ENCODE results near the gene PCTP.

PCTP gene

GRCh38 chr17:55783684-55784245 is 32.9 kb downstream of the PCTP start:
- Histone ChIP-seq H3K4me2 (ENCODE audit: low read length) (no peak overlapping the region), H3K27ac (ENCODE audit: low read length) (no peak overlapping the region)

GRCh38 chr17:55784666-55785065 is 33.8 kb downstream of the PCTP start:
- Histone ChIP-seq H3K27me3 (ENCODE audit: low read depth, low read length) (peaks cover 12% of the 10 kb centered on the region), H3K9me3 (ENCODE audit: insufficient read depth, low read length) (no peaks in the 10 kb centered on the region), H3K79me2 (ENCODE audit: low read length) (no peaks in the 10 kb centered on the region), H3K36me3 (replicated peaks; ENCODE audit: low read depth, low read length) (no peaks in the 10 kb centered on the region), H3K27ac (ENCODE audit: low read length) (no peak overlapping the region), H3K4me2 (ENCODE audit: low read length) (no peak overlapping the region), H4K20me1 (ENCODE audit: insufficient read depth, low read length) (no peaks in the 10 kb centered on the region), H3K9ac (ENCODE audit: low read length) (no peak overlapping the region), H2AFZ (ENCODE audit: low read depth, low read length) (no peak overlapping the region), H3K4me3 (ENCODE audit: low read length) (no peak overlapping the region), H3K4me1 (ENCODE audit: low read length) (no peaks in the 10 kb centered on the region)
- TF ChIP-seq, protein P1, sequence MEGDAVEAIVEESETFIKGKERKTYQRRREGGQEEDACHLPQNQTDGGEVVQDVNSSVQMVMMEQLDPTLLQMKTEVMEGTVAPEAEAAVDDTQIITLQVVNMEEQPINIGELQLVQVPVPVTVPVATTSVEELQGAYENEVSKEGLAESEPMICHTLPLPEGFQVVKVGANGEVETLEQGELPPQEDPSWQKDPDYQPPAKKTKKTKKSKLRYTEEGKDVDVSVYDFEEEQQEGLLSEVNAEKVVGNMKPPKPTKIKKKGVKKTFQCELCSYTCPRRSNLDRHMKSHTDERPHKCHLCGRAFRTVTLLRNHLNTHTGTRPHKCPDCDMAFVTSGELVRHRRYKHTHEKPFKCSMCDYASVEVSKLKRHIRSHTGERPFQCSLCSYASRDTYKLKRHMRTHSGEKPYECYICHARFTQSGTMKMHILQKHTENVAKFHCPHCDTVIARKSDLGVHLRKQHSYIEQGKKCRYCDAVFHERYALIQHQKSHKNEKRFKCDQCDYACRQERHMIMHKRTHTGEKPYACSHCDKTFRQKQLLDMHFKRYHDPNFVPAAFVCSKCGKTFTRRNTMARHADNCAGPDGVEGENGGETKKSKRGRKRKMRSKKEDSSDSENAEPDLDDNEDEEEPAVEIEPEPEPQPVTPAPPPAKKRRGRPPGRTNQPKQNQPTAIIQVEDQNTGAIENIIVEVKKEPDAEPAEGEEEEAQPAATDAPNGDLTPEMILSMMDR (IDR thresholded peaks at IDR 0.05; ENCODE audit: low read depth, low read length) = no peak
- no peak for TF ChIP-seq EZH2phosphoT487 (IDR thresholded peaks at IDR 0.05; ENCODE audit: low read depth)

More at GRCh38 chr17:55783684-55784245, 32.9 kb downstream of the PCTP start:
- H4K20me1 ChIP-seq (ENCODE audit: insufficient read depth, low read length) = no peaks in the 10 kb centered on the region
- no peak overlapping the region for H2AFZ ChIP-seq (ENCODE audit: low read depth, low read length)
- H3K4me1 ChIP-seq (ENCODE audit: low read length) = no peaks in the 10 kb centered on the region
- H3K9ac ChIP-seq (ENCODE audit: low read length) = no peak overlapping the region
- H3K27me3 ChIP-seq (ENCODE audit: low read depth, low read length) = peaks cover 9% of the 10 kb centered on the region; the same call in 1 of the 2 replicates
- H3K9me3 ChIP-seq (ENCODE audit: insufficient read depth, low read length) = no peaks in the 10 kb centered on the region
- no peak overlapping the region for H3K4me3 ChIP-seq (ENCODE audit: low read length)
- H3K36me3 ChIP-seq (replicated peaks; ENCODE audit: low read depth, low read length) = no peaks in the 10 kb centered on the region
- TF ChIP-seq, protein P1 (IDR thresholded peaks at IDR 0.05; ENCODE audit: low read depth, low read length) = no peak
- no peak for TF ChIP-seq EZH2phosphoT487 (IDR thresholded peaks at IDR 0.05; ENCODE audit: low read depth)
- no peaks in the 10 kb centered on the region for H3K79me2 ChIP-seq (ENCODE audit: low read length)

- H3K27me3 ChIP-seq (ENCODE audit: low read depth, low read length) = peaks cover 12% of the 10 kb centered on the region
- no peaks in the 10 kb centered on the region for H4K20me1 ChIP-seq (ENCODE audit: insufficient read depth, low read length)
- no peaks in the 10 kb centered on the region for H3K36me3 ChIP-seq (replicated peaks; ENCODE audit: low read depth, low read length)
- H3K4me2 ChIP-seq (ENCODE audit: low read length) = no peak overlapping the region
- no peak for TF ChIP-seq EZH2phosphoT487 (IDR thresholded peaks at IDR 0.05; ENCODE audit: low read depth)
- TF ChIP-seq, protein P1 (IDR thresholded peaks at IDR 0.05; ENCODE audit: low read depth, low read length) = no peak
- H3K9me3 ChIP-seq (ENCODE audit: insufficient read depth, low read length) = no peaks in the 10 kb centered on the region
- H3K79me2 ChIP-seq (ENCODE audit: low read length) = no peaks in the 10 kb centered on the region
- H3K4me1 ChIP-seq (ENCODE audit: low read length) = no peaks in the 10 kb centered on the region
- no peak overlapping the region for H3K27ac ChIP-seq (ENCODE audit: low read length)
- H3K9ac ChIP-seq (ENCODE audit: low read length) = no peak overlapping the region
- no peak overlapping the region for H3K4me3 ChIP-seq (ENCODE audit: low read length)
- H2AFZ ChIP-seq (ENCODE audit: low read depth, low read length) = no peak overlapping the region
Observed at GRCh38 chr17:55785181-55785580, 34.3 kb downstream of the PCTP start.

GRCh38 chr17:55793272-55793671 is 42.4 kb downstream of the PCTP start:
- Histone ChIP-seq H3K36me3 (replicated peaks; ENCODE audit: low read depth, low read length) (no peaks in the 10 kb centered on the region), H2AFZ (ENCODE audit: low read depth, low read length) (no peak overlapping the region), H3K4me2 (ENCODE audit: low read length) (no peak overlapping the region), H3K4me3 (ENCODE audit: low read length) (no peak overlapping the region), H3K9me3 (ENCODE audit: insufficient read depth, low read length) (no peaks in the 10 kb centered on the region), H4K20me1 (ENCODE audit: insufficient read depth, low read length) (no peaks in the 10 kb centered on the region), H3K4me1 (ENCODE audit: low read length) (no peaks in the 10 kb centered on the region), H3K79me2 (ENCODE audit: low read length) (no peaks in the 10 kb centered on the region), H3K27me3 (ENCODE audit: low read depth, low read length) (peaks cover 56% of the 10 kb centered on the region), H3K27ac (ENCODE audit: low read length) (no peak overlapping the region), H3K9ac (ENCODE audit: low read length) (no peak overlapping the region)
- TF ChIP-seq EZH2phosphoT487 (IDR thresholded peaks at IDR 0.05; ENCODE audit: low read depth) = no peak
- TF ChIP-seq, protein P1 (IDR thresholded peaks at IDR 0.05; ENCODE audit: low read depth, low read length) = no peak

Measured in OCI-LY3 (cell line).